H9 (cell line): ENCODE results near the gene DOC2B. TPM values are rescaled to one million over a fixed set of nuclear protein-coding genes. Genes with fewer than 3 reads are reported as not detected.

Source experiments
- DNase-seq: peaks from one replicate; pipeline ENCODE4 v3.0.0-alpha.2; 2017
- H2AFZ ChIP-seq: one replicate; pipeline ENCODE4 v1.6.1; 2013; ENCODE audit warnings: mild to moderate bottlenecking, low read length, control low read depth, moderate library complexity
- H2AK5ac ChIP-seq: 2 replicates; pipeline ENCODE4 v1.6.1; 2013; ENCODE audit warnings: low read length, control low read depth, mixed read lengths; ENCODE audit not compliant: insufficient read length
- H2BK120ac ChIP-seq: one replicate; pipeline ENCODE4 v1.6.1; 2013; ENCODE audit warnings: low read depth, mild to moderate bottlenecking, low read length, control low read depth, inconsistent platforms; ENCODE audit not compliant: poor library complexity, severe bottlenecking
- H2BK12ac ChIP-seq: 2 replicates; pipeline ENCODE4 v1.6.1; 2013; ENCODE audit warnings: low read length, control low read depth, mixed read lengths, low read depth; ENCODE audit not compliant: insufficient read length
- H2BK15ac ChIP-seq: 2 replicates; pipeline ENCODE4 v1.6.1; 2013; ENCODE audit warnings: low read depth, low read length, control low read depth
- H2BK20ac ChIP-seq: one replicate; pipeline ENCODE4 v1.6.1; 2013; ENCODE audit warnings: low read depth, mild to moderate bottlenecking, low read length, control low read depth, inconsistent platforms; ENCODE audit not compliant: poor library complexity, severe bottlenecking
- H2BK5ac ChIP-seq: 2 replicates; pipeline ENCODE4 v1.6.1; 2013; ENCODE audit warnings: low read length, control low read depth, mixed read lengths; ENCODE audit not compliant: insufficient read length
- H3K14ac ChIP-seq: 2 replicates; pipeline ENCODE4 v1.6.1; 2013; ENCODE audit warnings: low read length, control low read depth; ENCODE audit not compliant: insufficient read depth
- H3K18ac ChIP-seq: 2 replicates; pipeline ENCODE4 v1.6.1; 2013; ENCODE audit warnings: low read depth, mild to moderate bottlenecking, mixed read lengths, low read length, control low read depth; ENCODE audit not compliant: insufficient read length
- H3K23ac ChIP-seq: 2 replicates; pipeline ENCODE4 v1.6.1; 2013; ENCODE audit warnings: low read length, control low read depth, mixed read lengths, low read depth; ENCODE audit not compliant: insufficient read length
- H3K23me2 ChIP-seq: 2 replicates; pipeline ENCODE4 v1.6.1; 2013; ENCODE audit warnings: low read depth, mild to moderate bottlenecking, mixed read lengths, low read length, control low read depth; ENCODE audit not compliant: insufficient read length, poor library complexity, severe bottlenecking
- H3K27ac ChIP-seq: 2 replicates; pipeline ENCODE4 v1.5.1; 2013; ENCODE audit warnings: low read length, control low read depth, mixed read lengths, low read depth; ENCODE audit not compliant: insufficient read length
- H3K27me3 ChIP-seq: 2 replicates; pipeline ENCODE4 v1.6.1; 2013; ENCODE audit warnings: low read length, control low read depth, inconsistent platforms; ENCODE audit not compliant: insufficient read depth
- H3K4ac ChIP-seq: 2 replicates; pipeline ENCODE4 v1.6.1; 2013; ENCODE audit warnings: low read depth, mild to moderate bottlenecking, control low read depth, inconsistent platforms, low read length, moderate library complexity
- H3K4me1 ChIP-seq: 2 replicates; pipeline ENCODE4 v1.6.1; 2013; ENCODE audit warnings: low read length, control low read depth, inconsistent platforms; ENCODE audit not compliant: insufficient read depth
- H3K4me2 ChIP-seq: 2 replicates; pipeline ENCODE4 v1.6.1; 2013; ENCODE audit warnings: low read length, control low read depth, mixed read lengths; ENCODE audit not compliant: insufficient read length, insufficient read depth
- H3K56ac ChIP-seq: 2 replicates; pipeline ENCODE4 v1.6.1; 2013; ENCODE audit warnings: low read depth, mild to moderate bottlenecking, mixed read lengths, low read length, control low read depth; ENCODE audit not compliant: insufficient read length
- H3K79me1 ChIP-seq: 2 replicates; pipeline ENCODE4 v1.6.1; 2013; ENCODE audit warnings: low read depth, mild to moderate bottlenecking, moderate library complexity, low read length, control low read depth, inconsistent platforms; ENCODE audit not compliant: insufficient read depth, poor library complexity, severe bottlenecking
- H3K79me2 ChIP-seq: 2 replicates; pipeline ENCODE4 v1.6.1; 2013; ENCODE audit warnings: low read length, control low read depth, inconsistent platforms; ENCODE audit not compliant: insufficient read depth
- H3K9ac ChIP-seq: 2 replicates; pipeline ENCODE4 v1.6.1; 2013; ENCODE audit warnings: low read length, control low read depth, mixed read lengths; ENCODE audit not compliant: insufficient read length; ENCODE audit errors: extremely low read depth
- H3K9me3 ChIP-seq: one replicate; pipeline ENCODE4 v1.6.1; 2013; ENCODE audit warnings: low read depth, low read length, inconsistent platforms; ENCODE audit not compliant: control insufficient read depth
- H3T11ph ChIP-seq: one replicate; pipeline ENCODE4 v1.6.1; 2013; ENCODE audit warnings: mild to moderate bottlenecking, low read length, control low read depth, inconsistent platforms
- H4K20me1 ChIP-seq: one replicate; pipeline ENCODE4 v1.6.1; 2013; ENCODE audit not compliant: control insufficient read depth, insufficient read length, insufficient read depth
- H4K5ac ChIP-seq: 2 replicates; pipeline ENCODE4 v1.6.1; 2013; ENCODE audit warnings: low read depth, mild to moderate bottlenecking, mixed read lengths, low read length, control low read depth; ENCODE audit not compliant: insufficient read length
- H4K8ac ChIP-seq: replicated peaks from 2 replicates; pipeline ENCODE4 v1.6.1; 2013; ENCODE audit warnings: low read length, control low read depth, mixed read lengths, low read depth; ENCODE audit not compliant: insufficient read length
- H4K91ac ChIP-seq: 2 replicates; pipeline ENCODE4 v1.6.1; 2013; ENCODE audit warnings: low read depth, mild to moderate bottlenecking, moderate library complexity, mixed read lengths, low read length, control low read depth; ENCODE audit not compliant: insufficient read length
- H3K27ac Mint-ChIP-seq, 3 experiments: 2 replicates in 2 of 3; 3 replicates in 1 of 3; pipeline ENCODE4 v1.8.0; 2020 to 2021; ENCODE audit warnings: mixed read lengths in 3 of 3, mild to moderate bottlenecking in 1 of 3, moderate library complexity in 1 of 3
- H3K27me3 Mint-ChIP-seq: 2 replicates; pipeline ENCODE4 v1.8.0; 2021; ENCODE audit warnings: low read depth, mild to moderate bottlenecking, moderate library complexity, mixed read lengths
- H3K36me3 Mint-ChIP-seq, 3 experiments: 2 replicates in 2 of 3; 3 replicates in 1 of 3; pipeline ENCODE4 v1.8.0; 2020 to 2021; ENCODE audit warnings: low read depth in 3 of 3, mixed read lengths in 3 of 3; ENCODE audit not compliant: insufficient read depth in 1 of 3
- H3K4me1 Mint-ChIP-seq, 2 experiments: 2 replicates each; pipeline ENCODE4 v1.8.0; 2020; ENCODE audit warnings: mixed read lengths in 2 of 2
- H3K4me3 Mint-ChIP-seq, 2 experiments: 2 replicates in 1 of 2; 3 replicates in 1 of 2; pipeline ENCODE4 v1.8.0; 2020 to 2021; ENCODE audit warnings: mild to moderate bottlenecking in 2 of 2, mixed read lengths in 2 of 2, moderate library complexity in 1 of 2
- H3K9me3 Mint-ChIP-seq, 2 experiments: 2 replicates in 1 of 2; 3 replicates in 1 of 2; pipeline ENCODE4 v1.8.0; 2020; ENCODE audit warnings: mild to moderate bottlenecking in 2 of 2, mixed read lengths in 2 of 2, moderate library complexity in 1 of 2
- WGBS: extraction: QIAGEN DNeasy Blood & Tissue Kit; methylation state at CpG from one replicate; pipeline ENCODE4 v1.1.7; 2013; ENCODE audit warnings: missing lambda C conversion rate, low lambda C conversion rate, mixed read lengths; ENCODE audit not compliant: insufficient read length; ENCODE audit errors: extremely low coverage; 5-methylcytosine and 5-hydroxymethylcytosine counted together
- total RNA-seq: library from RNA; stranded (reverse); gene quantifications from 2 replicates; pipeline ENCODE4 v1.2.1, GENCODE V29; 2021
- TF ChIP-seq, protein P1 (sequence below): fragments of 200-600 bp; sonication (generic); conservative IDR thresholded peaks from 3 replicates; pipeline ENCODE4 v1.8.0; 2021; ENCODE audit warnings: antibody characterized with exemption, mild to moderate bottlenecking

DOC2B gene
- total RNA-seq, 1 experiment from 2014 or later: 2.1 TPM

DNA sequence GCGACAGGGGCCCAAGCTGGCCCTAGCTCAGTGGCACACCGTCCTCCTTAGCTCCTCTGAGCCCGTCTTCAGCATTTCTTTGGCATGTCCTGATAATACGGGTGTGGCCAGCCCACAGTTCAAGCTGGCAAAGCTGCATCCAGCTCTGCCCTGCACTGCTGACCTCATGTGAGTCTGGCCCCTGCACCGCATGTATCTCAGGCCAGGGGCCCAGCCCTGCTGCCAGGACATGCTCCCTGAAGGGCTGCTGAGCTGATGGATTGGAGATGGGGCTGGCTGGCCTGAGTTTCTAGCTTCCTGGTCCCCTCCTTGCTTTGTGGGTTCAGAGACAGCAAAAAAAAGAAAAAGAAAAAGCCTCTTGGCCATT is 2.4 kb downstream of the DOC2B start:
- Histone ChIP-seq H2BK15ac (no peak overlapping the region), H3K23ac (no peak overlapping the region), H4K20me1 (no peaks in the 10 kb centered on the region), H3K14ac (no peak overlapping the region), H3K56ac (no peak overlapping the region), H3K4ac (no peak overlapping the region), H3K9ac (no peak overlapping the region), H2BK5ac (no peak overlapping the region), H3K27me3 (peaks cover 11% of the 10 kb centered on the region; the same call in 1 of the 2 replicates), H3K4me1 (no peaks in the 10 kb centered on the region), H3K9me3 (no peaks in the 10 kb centered on the region), H2AFZ (no peak overlapping the region), H3K27ac (no peak overlapping the region), H2AK5ac (no peak overlapping the region), H3K18ac (no peak overlapping the region), H3K79me2 (no peaks in the 10 kb centered on the region), H2BK12ac (no peak overlapping the region), H4K91ac (no peak overlapping the region), H3K79me1 (no peaks in the 10 kb centered on the region), H3T11ph (no peak overlapping the region), H4K8ac (no peak overlapping the region), H3K23me2 (peaks cover 4% of the 10 kb centered on the region), H4K5ac (no peak overlapping the region), H2BK120ac (no peak overlapping the region), H2BK20ac (no peak overlapping the region), H3K4me2 (no peak overlapping the region)
- H3K36me3 Mint-ChIP-seq: no peaks in the 10 kb centered on the region; a peak in 1 of 7 replicates
- no peak overlapping the region for H3K27ac Mint-ChIP-seq
- no peaks in the 10 kb centered on the region; a peak in 1 of 5 replicates for H3K9me3 Mint-ChIP-seq
- H3K4me3 Mint-ChIP-seq: peak overlapping the region in 1 of 2 experiments; percentile 35; a peak in 1 of 5 replicates
- TF ChIP-seq, protein P1, sequence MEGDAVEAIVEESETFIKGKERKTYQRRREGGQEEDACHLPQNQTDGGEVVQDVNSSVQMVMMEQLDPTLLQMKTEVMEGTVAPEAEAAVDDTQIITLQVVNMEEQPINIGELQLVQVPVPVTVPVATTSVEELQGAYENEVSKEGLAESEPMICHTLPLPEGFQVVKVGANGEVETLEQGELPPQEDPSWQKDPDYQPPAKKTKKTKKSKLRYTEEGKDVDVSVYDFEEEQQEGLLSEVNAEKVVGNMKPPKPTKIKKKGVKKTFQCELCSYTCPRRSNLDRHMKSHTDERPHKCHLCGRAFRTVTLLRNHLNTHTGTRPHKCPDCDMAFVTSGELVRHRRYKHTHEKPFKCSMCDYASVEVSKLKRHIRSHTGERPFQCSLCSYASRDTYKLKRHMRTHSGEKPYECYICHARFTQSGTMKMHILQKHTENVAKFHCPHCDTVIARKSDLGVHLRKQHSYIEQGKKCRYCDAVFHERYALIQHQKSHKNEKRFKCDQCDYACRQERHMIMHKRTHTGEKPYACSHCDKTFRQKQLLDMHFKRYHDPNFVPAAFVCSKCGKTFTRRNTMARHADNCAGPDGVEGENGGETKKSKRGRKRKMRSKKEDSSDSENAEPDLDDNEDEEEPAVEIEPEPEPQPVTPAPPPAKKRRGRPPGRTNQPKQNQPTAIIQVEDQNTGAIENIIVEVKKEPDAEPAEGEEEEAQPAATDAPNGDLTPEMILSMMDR: no peak
- H3K4me1 Mint-ChIP-seq: peaks cover 13 to 15% of the 10 kb centered on the region in 2 experiments
- WGBS: no CpG with 5 or more reads among the region's 5 CpGs
- H3K27me3 Mint-ChIP-seq: peaks cover 60% of the 10 kb centered on the region
- no peak for DNase-seq
